HL-60/S4 treated with phorbol 12-myristate 13-acetate at 8.2 ng/mL for 4 days and 3 days (cell line): ENCODE results near the gene HOXA13.

Experiments
- in situ Hi-C: fragments of 300-500 bp; cut with MboI; formaldehyde crosslinking; loops from 2 replicates; pipeline ENCODE4 v1.15.0; 2022; ENCODE audit warnings: low sequenced_read_pairs

The HOXA13 gene

DNA sequence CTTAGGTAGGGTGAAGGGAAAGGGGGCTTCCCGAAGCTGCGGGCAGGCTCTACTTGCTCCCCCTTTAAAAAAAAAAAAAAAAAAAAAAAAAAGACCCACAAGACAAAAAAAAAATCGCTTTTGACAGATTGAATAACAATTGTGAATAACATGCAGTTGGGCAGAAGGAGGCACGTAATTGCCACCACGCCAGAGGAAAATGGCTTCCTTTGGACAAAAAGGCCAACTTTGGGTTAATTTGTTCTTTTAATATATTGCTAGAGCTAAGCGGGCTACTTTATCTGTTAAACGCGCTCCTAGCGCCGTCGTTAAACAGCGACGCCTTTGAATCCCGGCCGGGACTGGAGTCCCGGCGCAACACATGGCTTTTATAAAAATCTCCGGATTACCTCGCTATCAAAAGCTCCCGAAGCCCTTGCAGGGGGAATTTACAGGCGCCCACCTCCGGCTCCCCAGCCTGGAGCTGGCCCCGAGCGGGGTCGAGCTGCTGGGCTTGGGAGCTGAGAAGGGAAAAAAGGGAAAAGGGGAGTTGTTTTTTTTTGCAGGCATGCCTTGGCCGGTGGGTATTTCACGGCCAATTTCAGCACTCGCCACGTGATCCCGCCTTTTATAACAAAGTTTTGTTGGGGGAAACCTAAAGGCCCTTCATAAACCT is 16.1 kb downstream of the HOXA13 start:
- in situ Hi-C loops, result loop anchor here (25.0 kb wide), 1 partner anchor 822 kb away; no protein-coding TSS in a partner anchor

DNA sequence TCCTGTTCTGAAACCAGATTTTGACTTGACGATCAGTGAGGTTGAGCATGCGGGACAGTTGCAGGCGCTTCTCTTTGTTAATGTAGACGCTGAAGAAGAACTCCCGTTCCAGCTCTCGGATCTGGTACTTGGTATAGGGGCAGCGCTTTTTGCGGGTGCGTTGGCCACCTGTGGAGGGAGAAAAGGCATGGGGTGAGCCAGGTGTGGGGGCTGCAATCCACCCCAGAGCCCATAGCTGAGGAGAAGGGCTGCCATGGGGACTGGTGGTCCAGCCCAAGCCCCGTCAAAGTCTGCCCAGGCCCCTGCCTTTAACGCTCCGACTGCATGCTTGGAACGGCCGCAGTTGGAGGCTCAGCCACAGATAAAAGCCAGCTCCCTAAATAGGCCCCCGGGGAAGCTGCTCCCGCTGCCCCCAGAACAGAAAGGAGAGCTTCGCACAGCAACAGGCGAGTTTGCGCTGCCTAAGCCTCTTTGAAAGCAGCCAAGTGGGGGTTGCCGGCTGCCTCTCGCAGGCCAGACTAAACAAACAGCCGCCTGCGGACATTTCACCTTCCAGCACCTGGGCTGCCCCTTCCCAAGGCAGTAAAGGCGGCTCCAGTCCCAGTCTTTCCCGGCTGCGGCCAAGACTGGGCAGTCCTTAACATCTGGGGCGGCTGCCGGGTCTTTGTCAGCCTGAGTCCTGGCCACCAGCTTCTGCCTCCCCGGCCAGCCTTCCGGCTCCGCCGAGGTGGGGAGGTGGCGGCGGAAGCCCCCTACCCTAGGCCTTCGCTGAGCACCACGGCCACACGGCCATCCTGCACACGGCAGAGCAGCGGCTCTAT is 16.8 kb downstream of the HOXA13 start:
- in situ Hi-C loops, result loop anchor here (25.0 kb wide), 1 partner anchor 821 kb away; no protein-coding TSS in a partner anchor

DNA sequence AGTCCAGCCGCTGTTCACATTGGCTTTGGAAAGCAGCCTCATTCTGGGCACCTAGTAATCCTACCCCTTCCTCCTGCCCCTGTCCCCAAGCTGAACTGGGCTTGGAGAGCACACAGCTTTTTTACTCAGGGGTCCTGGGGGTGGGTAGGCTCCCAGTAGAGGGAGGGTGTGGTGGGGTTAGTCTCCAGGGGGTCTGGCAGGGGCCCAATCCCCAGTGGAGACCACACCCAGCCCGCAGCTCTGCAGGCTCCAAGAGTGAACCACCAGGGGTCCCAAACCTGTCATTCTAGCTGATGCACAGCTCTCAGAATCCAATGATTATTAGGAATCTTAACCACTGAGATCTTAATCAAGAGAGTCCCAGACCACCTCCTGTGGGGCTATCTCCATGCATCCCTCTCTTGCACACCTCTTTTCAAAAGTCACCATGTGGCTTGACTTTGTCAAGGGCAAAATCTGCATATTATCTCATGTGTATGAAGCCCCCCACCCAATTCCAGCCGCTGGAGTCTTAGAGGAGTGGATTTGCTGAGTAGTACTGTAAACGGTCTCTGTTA is 17.5 kb downstream of the HOXA13 start:
- in situ Hi-C loops, result loop anchor here (25.0 kb wide), 1 partner anchor 820 kb away; no protein-coding TSS in a partner anchor

DNA sequence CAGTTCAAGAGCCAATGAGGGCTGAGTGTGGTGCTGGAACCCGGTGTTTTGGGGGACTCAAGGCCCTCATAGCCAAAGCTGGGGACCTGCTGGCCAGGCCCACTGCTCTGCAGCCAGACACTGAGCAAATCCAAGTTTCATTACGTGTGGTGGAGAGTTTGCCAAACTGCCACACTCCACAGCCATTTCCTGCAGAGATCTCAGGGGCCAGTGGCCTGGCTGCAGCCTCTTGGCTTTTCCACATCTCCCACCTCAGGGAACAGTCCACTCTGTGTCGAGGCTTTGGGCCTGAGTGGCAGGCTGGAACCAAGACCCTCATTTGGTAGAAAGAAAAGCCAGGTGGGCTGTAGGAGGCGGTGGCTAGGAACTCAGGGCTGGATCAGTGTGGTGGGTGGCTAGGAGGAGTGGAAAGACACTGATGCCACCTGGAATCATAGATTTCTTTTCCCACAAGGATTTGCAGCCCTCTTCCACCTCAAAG is 18.1 kb downstream of the HOXA13 start:
- in situ Hi-C loops, result loop anchor here (25.0 kb wide), 1 partner anchor 820 kb away; no protein-coding TSS in a partner anchor

DNA sequence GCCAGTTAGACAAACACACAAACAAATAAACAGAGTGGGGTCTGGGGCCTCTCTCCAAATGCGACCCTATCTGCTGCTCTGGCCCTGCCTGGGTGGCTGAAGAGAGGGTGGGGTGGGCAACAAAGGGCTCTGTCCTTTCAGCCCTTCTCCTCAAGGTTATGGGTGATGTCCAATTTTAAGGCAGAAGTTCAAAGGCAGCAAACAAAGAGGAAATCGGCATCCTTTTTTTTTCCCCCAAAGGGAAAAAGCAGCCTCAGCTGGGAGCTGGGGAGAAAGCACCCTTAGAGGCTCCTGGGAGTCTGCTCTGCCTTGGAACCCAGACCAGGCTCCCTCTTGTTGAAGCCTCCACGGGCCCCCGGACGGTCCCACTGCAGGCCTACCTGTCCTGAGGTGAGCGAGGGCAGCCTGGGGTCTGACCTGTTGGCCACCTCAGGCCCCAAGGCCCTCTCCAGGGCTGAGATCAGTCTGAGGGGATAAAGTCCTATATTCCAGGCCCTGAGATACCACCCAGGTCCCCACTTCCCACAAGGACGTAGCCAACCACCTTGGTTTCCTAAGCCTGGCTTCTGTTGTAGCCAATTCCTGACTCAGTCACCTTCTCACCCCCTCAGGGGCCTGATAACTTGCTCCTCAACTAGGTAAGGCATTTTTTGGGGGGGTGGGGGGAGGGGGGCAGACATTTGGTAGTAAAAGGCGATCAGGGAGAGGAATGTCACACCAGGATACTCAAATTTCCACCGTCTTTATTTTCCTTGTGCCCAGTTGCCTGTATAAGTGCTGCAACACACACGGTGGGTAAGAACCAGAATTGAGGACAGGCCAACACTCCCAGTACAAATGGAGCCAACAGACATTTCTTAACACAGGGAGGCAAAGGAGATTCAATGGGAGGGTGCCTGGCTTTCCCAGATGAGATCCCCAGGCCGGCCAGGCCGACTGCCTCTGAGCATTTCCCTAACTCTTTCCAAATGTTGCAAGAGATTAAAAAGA is 19.2 kb downstream of the HOXA13 start:
- in situ Hi-C loops, result loop anchor here (25.0 kb wide), 1 partner anchor 818 kb away; no protein-coding TSS in a partner anchor

DNA sequence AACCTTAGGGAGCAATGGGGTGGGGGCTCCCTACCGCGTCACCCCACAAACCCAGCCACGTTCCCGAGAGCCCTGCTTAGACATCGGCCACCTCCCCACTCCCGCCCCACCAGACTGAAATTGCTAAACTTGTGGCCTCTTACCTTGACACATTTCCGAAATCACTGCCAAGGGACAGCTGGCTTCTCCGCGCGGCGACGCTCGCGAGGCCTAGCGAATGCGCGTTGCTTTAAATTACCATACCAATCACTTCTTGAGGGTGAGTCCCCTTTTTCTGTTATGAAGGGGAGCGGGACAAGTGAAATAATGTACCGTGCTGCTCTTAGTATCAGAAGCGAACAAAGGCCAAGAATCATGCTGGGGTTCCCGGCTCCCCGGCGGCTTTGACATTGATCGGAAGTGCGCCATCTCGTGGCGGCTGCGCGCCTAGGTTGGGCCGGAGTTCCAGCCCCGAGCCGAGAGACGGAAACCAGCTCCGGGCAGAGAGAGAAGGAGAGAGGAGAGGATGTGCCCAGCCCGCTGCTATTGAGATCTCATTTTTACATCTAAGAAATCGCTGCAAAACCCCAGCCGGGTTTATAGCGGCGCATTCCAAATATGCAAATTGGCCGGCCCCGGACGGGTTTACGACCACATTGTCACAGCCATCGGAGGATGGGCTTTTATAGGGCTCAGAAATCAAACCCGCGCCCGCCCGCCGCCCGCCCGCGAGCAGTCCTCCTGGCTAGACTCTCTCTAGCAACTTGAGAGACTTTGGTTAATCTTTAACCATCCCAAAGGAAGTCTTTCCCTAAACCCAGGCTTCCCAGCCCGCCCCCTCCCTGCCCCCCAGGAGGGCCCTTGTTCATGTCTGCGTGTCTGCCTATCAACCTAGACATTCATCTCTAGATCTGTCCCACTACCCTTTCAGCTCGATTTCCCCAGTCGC is 20.1 kb downstream of the HOXA13 start:
- in situ Hi-C loops, result loop anchor here (25.0 kb wide), 1 partner anchor 817 kb away; no protein-coding TSS in a partner anchor

DNA sequence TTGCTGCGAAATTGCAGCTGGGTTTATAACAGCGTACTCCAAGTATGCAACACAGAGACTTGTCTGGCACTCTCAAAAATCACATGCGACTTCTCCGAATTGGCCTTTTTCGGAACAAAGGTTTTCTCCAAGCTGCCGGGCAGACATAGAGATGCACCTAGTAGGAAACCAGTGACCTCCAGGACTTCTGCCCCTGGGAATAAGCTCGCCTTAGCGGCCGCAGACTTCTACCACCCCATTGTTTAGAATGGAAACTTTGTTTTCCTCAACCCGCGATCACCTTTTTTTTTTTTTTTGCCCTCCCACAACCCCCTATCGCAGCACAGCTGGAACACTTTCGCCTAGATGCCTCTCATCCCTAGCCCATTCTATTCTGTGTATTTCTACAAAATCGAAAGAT is 20.9 kb downstream of the HOXA13 start:
- in situ Hi-C loops, result loop anchor here (25.0 kb wide), 1 partner anchor 817 kb away; no protein-coding TSS in a partner anchor

DNA sequence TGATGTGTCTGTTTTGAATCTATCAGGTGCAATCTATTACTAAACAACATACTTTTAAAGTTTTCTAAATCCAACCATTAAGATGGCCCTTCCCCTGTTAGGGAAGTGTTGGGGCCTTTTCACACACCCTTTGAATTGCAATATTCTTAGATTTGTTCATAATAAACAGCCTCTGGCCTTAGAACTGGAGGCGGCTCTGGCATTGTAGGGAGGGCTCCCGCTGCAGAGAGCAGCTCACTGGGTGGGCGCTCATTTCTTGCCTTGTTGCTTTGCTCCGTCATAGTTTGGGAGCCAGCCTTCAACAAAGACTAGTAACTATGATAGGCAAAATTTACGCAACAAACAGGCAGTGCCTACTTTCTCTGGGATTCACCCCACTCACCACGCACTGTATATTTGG is 21.5 kb downstream of the HOXA13 start:
- in situ Hi-C loops, result loop anchor here (25.0 kb wide), 1 partner anchor 816 kb away; no protein-coding TSS in a partner anchor

DNA sequence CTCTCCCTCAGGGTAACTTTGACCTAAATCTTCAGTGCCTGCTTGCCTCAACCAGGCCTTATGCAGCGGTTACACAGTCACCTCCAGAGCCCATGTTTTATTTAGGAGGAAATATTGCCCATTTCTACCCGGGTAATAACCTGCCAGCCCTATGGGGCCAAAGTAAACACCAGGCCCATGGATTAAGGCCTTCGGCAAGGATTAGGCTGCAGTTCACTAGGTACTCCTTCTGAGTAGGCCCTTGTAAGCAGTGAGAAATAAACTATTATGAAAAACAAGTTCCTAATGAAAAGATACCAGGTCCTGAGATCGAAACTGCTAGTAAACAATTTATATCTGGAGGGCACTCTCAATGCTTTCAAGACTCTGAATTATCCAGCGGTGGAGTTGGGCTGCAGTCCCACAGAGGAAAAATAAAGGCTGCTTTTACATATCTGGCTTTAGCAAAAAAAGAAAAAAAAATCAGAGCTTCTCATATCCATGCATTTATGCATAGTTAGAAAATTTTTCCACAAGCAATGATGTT is 22.0 kb downstream of the HOXA13 start:
- in situ Hi-C loops, result loop anchor here (25.0 kb wide), 1 partner anchor 816 kb away; no protein-coding TSS in a partner anchor

DNA sequence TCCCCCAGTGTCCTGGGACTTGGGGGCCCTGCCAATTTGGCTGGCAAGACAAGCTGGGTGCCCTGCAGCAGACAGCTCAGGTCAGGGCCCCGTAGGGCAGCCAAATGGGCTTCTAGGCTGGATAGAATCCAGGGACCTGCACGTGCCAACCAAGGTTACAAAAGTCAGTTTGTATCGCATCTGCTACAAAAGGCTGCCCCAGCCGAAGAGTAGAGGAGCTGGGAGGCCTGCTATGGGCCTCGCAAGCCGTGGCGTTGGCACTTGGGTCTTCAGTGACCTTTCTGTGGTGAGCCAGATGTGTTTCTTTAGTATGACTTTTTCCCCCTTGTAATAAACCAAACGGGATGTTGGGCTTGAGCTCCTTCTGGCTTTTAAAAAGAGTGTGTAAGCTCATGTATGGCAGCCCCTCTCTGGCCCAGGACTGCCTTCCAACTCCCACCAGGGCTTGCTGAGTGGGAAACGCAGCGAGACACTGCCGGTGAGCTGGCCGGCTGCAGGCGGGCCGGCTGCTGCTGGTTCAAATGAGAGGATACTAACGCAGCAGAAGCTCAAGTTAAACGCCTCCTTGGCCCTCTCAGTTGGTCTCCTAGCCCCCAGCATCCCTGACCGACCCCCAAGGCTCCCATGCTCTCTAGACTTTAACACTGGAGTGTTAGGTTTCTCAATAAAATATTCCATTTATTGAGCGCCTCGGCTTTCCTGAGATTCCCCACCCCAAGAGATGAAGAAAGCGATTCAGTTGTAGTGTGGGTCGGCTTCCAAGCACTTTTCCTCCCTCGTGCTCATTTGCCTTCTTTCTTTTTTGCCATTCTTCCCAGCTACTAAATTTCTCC is 22.7 kb downstream of the HOXA13 start:
- in situ Hi-C loops, result loop anchor here (25.0 kb wide), 1 partner anchor 815 kb away; no protein-coding TSS in a partner anchor

DNA sequence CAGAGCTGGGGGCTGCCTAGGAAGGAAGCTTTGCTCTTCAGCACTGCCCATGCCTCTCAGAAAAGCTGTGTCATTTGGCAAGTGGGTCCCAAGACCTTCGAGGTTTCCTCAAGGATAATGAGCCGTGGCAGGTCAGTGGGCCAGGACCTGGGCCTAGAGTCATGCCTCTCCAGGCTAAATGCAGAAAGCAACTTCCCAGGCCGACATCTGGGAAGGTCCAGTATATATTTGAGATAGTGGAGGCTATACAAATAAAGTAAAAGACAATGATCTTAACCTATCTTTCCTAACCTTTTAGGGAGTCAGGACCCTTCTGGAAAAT is 23.4 kb downstream of the HOXA13 start:
- in situ Hi-C loops, result loop anchor here (25.0 kb wide), 1 partner anchor 814 kb away; no protein-coding TSS in a partner anchor

DNA sequence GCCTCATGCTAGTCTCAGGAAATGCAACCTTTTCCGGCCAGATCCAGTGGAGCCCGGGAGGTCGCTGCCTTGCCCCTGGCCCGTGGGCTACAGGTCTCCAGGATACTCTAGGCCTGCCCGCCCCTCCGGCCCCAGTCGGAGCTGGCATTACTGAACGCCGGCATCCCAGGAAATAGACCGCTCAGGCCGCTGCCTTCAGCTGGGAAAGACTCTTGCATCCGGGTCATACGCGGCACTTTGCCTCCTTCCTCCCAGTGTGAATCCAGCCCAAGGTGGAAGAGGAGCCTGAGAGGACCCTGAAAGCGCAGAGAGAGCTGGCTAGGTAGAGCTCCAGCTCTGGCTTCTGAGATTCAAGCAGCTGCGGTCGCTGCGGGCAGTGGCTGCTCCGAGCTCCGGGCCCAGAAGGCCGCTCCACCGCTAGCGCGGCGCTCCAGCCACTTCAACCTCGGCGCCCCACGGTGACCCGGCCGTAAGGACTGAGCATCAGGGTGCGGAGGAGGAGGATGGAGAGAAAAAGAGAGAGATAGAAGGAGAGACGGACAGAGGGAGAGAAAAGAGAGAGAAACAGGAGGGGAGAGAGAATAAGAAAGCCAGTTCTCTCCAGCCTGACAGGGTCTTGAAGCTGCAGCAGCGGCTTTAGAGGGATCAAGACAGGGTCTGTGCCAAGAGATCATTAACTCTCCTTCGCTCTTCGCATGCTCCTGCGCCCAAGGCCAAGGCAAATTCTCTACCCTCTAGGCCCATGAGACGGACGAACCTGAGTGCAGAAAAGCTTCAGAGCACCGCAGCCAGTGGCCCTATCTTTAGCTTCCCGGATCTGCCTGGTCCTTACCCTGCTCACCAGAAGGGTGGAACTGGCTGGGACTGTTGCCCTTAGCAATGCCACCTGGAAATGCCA is 24.0 kb downstream of the HOXA13 start:
- in situ Hi-C loops, result loop anchor here (25.0 kb wide), 1 partner anchor 814 kb away; no protein-coding TSS in a partner anchor

DNA sequence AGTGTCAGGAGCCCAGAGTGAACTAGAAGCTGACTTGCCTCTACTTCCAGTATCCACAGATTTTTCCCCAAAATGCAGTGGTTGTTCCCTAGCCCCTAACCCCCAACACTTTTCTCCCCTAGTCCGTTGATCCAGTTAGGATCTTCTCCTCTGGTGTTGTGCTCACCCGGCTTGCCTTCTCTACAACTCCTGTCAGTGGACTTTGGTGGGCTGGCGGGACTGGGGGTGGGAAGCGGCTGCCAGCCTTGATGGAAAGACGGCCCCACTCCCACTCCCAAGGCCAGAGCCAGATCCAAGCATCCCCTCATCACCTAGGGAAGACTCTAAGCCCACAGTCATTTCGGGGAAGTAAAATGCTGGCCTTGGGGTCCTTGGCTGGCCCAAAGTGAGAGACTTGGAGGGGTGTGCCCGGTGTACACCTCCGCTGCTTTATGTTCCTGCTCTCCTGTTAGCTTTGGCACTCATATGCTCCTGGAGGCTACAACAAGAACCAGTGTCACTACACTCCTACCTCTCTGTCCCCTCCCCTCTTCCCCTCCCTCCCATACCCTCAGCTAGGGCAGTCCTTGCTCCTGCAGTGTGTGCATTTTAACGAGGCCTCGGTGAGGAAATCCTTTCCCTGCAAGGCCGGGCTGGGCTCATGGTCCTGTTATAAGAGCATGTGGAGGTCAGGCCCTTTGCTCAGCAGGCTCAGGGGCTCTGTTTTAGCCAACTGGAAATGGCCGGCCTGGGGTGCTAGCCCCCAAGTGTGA is 24.8 kb downstream of the HOXA13 start:
- in situ Hi-C loops, result loop anchor here (25.0 kb wide), 1 partner anchor 813 kb away; no protein-coding TSS in a partner anchor

DNA sequence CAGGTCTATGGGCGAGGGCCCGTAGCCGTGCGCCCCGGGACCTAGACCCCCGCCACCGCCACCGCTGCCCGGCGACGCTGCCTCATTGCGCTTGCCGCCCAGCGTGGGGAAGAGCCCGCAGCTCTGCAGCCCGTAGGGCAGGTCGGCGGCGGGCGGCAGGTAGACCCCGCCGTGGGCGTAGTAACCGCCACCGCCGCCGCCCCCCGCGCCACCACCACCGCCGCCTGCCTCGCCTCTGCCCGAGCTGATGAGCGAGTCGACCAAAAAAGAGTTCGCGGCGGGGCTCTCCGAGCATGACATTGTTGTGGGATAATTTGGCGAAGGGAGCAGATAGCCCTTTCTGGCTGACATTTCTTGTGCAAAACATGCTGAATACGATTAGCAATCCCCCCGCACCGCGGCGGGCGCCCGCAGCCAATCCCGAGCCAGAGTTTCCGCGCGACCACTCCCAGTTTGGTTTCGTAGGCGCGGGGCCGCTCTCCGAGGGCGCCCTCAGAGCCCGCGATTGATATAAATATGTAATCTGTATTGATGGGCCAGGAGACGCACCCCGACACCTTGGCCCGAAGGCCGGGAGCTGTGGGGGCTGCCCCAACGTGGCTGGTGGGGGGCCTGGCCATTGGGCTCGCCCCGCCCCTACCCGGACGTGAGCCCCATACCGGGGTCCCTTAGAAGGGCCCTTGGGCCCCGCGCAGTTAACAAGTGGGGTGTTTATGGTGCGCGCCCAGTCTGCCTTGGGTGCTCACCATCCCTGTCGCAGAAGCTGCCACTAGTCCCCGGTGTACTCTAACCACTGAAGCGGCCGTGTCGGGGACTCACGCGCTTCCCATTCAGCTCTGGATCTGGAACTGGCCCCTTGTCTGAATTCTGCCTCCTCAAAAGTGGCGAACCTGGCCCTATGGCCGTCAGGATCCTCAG is 25.7 kb downstream of the HOXA13 start, which contains the start of gene HOXA10:
Gene HOXA10 (minus strand): TSS at position 365 of the 918 bp plus-strand sequence. CDS start 14 bp downstream, at position 351.
- in situ Hi-C loops, result no loop called here

DNA sequence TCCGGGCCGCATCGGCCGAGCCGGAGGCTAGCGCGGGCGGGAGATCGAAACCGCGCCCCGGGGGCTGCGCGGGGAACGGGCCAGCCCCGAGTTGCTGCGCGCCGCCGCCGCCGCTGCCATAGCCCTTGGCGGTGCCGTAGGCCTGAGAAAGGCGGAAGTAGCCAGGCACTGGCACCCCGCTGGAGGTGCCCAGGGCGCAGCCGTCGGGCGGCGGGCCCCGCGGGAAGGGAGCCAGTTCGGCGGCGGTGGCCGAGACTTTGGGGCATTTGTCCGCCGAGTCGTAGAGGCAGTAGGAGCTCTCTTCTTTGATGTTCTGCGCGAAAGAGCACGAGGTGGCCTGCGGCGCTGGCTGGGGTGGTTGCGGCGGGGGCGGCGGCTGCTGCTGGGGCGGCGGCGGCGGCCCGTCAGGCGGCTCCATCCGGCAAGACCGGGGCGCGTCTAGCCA is 26.4 kb downstream of the HOXA13 start:
- in situ Hi-C loops, result no loop called here
